ENCODE results near the gene HAAO. TPM values are rescaled to one million over a fixed set of nuclear protein-coding genes. Genes with fewer than 3 reads are reported as not detected.

HAAO gene
- total RNA-seq, 1 experiment from 2014 or later: 47.5 TPM

DNA sequence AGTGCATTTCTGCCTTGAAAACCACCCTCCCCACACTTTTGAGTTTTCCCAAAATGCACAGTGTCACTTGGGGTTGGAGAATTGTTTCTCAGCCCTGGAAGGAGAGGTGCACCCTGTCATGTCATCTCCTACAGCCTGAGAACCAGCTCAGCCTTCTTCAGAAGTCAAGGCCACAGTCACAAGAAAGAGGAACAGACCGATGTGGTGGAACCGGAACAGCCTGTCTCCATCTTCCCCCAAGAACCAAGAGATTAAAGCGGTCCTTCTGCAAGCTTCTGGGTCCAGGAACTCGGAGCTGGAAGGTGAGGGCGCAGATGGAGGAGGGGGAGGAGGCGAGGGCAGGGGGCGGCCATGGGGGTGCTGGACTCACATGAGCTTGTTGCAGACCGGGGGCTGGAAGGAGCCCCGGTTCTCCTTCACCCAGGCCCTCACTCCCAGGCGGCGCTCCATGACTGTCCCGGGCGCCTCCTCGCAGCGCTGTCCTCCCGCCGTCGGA is 248 bp downstream of the HAAO start:
- BruUV-seq (replicated peaks): TSS peak; percentile 67
- Mint-ChIP-seq H3K27me3 (ENCODE audit: insufficient read depth, unreplicated experiment) (no peaks in the 10 kb centered on the region), H3K27ac (ENCODE audit: unreplicated experiment) (peak overlapping the region; percentile 82), H3K36me3 (ENCODE audit: insufficient read depth, unreplicated experiment) (peaks cover 37% of the 10 kb centered on the region), H3K4me3 (ENCODE audit: unreplicated experiment) (peak overlapping the region; percentile 79), H3K4me1 (ENCODE audit: low read depth, unreplicated experiment) (peaks cover 49% of the 10 kb centered on the region), H3K9me3 (ENCODE audit: unreplicated experiment) (no peaks in the 10 kb centered on the region)
- ChIA-PET POLR2A (interaction anchor here (0.6 to 1.3 kb wide), 7 partner anchors 11 to 117 kb away, joined by 3 to 17 read pairs (median 4); no protein-coding TSS in a partner anchor), CTCF (interaction anchor here (0.7 to 3.4 kb wide), 2 partner anchors 18 to 1898 kb away, joined by 6 to 33 read pairs; no protein-coding TSS in a partner anchor)
- H3K36me3 ChIP-seq (ENCODE audit: control insufficient read depth, insufficient read depth, low read length): peaks cover 6% of the 10 kb centered on the region; the same call in 1 of the 2 replicates
- TF ChIP-seq, protein P1, sequence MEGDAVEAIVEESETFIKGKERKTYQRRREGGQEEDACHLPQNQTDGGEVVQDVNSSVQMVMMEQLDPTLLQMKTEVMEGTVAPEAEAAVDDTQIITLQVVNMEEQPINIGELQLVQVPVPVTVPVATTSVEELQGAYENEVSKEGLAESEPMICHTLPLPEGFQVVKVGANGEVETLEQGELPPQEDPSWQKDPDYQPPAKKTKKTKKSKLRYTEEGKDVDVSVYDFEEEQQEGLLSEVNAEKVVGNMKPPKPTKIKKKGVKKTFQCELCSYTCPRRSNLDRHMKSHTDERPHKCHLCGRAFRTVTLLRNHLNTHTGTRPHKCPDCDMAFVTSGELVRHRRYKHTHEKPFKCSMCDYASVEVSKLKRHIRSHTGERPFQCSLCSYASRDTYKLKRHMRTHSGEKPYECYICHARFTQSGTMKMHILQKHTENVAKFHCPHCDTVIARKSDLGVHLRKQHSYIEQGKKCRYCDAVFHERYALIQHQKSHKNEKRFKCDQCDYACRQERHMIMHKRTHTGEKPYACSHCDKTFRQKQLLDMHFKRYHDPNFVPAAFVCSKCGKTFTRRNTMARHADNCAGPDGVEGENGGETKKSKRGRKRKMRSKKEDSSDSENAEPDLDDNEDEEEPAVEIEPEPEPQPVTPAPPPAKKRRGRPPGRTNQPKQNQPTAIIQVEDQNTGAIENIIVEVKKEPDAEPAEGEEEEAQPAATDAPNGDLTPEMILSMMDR (IDR thresholded peaks at IDR 0.05; ENCODE audit: insufficient read depth in 1 of 2, low read depth in 1 of 2, low read length in 1 of 2, severe bottlenecking in 1 of 2, unreplicated experiment in 1 of 2): peak in 1 of 2 experiments; percentile 8
- DNase-seq: no peak
- H3K27me3 ChIP-seq (replicated peaks; ENCODE audit: control insufficient read depth, insufficient read depth, low read length): no peaks in the 10 kb centered on the region
- H3K4me1 ChIP-seq: peaks cover 18% of the 10 kb centered on the region
- H3K9me3 ChIP-seq: no peaks in the 10 kb centered on the region
- intact Hi-C loops (cut with micrococcal nuclease; ENCODE audit: unreplicated experiment): no loop called here
- peak overlapping the region; percentile 87 for H3K4me3 ChIP-seq (ENCODE audit: low read depth, low read length)

DNA sequence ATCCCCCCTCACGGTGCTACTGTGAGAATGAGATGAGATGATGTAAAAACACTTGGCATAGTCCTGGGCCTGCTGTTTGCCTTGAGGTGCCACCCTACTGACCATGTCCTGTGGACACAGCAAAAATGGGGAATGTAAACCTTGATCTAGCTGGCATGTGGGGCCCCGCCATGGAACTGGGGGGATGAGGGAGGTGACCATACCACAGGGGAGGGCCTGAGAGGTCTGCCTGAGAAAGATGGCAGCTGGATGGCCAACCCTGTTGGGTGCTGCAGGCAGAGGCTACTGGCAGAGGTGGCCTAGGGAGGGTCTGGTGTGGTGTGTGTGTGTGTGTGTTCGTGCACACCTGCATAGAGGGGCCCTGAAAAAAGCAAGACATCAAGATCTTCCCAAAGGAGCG is 777 bp downstream of the HAAO start:
- Mint-ChIP-seq H3K4me1 (ENCODE audit: low read depth, unreplicated experiment) (peaks cover 54% of the 10 kb centered on the region), H3K4me3 (ENCODE audit: unreplicated experiment) (peak overlapping the region; percentile 79), H3K36me3 (ENCODE audit: insufficient read depth, unreplicated experiment) (peaks cover 41% of the 10 kb centered on the region), H3K9me3 (ENCODE audit: unreplicated experiment) (no peaks in the 10 kb centered on the region), H3K27ac (ENCODE audit: unreplicated experiment) (peak overlapping the region; percentile 82), H3K27me3 (ENCODE audit: insufficient read depth, unreplicated experiment) (no peaks in the 10 kb centered on the region)
- H3K27me3 ChIP-seq (replicated peaks; ENCODE audit: control insufficient read depth, insufficient read depth, low read length): no peaks in the 10 kb centered on the region
- ChIA-PET POLR2A (interaction anchor here (0.6 to 1.2 kb wide), 2 partner anchors 18 kb away, joined by 3 to 17 read pairs; no protein-coding TSS in a partner anchor), CTCF (interaction anchor here (0.7 to 3.4 kb wide), 2 partner anchors 18 to 1898 kb away, joined by 6 to 33 read pairs; no protein-coding TSS in a partner anchor)
- H3K9me3 ChIP-seq: no peaks in the 10 kb centered on the region
- BruUV-seq (replicated peaks): no TSS peak
- TF ChIP-seq, protein P1 (IDR thresholded peaks at IDR 0.05; ENCODE audit: insufficient read depth in 1 of 2, low read depth in 1 of 2, low read length in 1 of 2, severe bottlenecking in 1 of 2, unreplicated experiment in 1 of 2): no peak
- intact Hi-C loops (cut with micrococcal nuclease; ENCODE audit: unreplicated experiment): no loop called here
- H3K4me1 ChIP-seq: peaks cover 18% of the 10 kb centered on the region
- no peak for DNase-seq
- H3K36me3 ChIP-seq (ENCODE audit: control insufficient read depth, insufficient read depth, low read length): peaks cover 6% of the 10 kb centered on the region; the same call in 1 of the 2 replicates
- peak overlapping the region; percentile 87 for H3K4me3 ChIP-seq (ENCODE audit: low read depth, low read length)

DNA sequence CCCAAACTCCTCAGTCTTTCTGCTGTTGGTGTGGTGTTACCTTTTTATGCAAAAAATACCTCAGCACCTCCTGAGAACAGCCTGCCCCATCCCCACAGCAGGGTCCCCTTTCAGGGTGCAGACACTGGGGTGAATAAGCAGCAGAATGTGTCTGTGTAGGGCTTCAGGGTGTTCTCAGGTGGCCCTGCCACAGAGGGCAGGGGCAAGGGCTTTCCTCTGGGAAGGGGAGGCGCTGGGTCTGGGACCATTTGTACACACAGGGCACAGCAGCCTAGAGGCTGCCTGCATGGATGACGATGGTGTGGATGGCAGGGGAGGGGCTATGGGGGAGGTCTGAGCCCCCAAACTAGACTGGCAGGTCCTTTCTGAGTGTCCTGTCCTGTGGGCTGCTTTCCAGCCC is 2.6 kb downstream of the HAAO start:
- Histone ChIP-seq H3K4me3 (ENCODE audit: low read depth, low read length) (no peak overlapping the region), H3K36me3 (ENCODE audit: control insufficient read depth, insufficient read depth, low read length) (peaks cover 5% of the 10 kb centered on the region; the same call in 1 of the 2 replicates), H3K9me3 (no peaks in the 10 kb centered on the region), H3K27me3 (replicated peaks; ENCODE audit: control insufficient read depth, insufficient read depth, low read length) (no peaks in the 10 kb centered on the region), H3K4me1 (peaks cover 16% of the 10 kb centered on the region)
- Mint-ChIP-seq H3K9me3 (ENCODE audit: unreplicated experiment) (no peaks in the 10 kb centered on the region), H3K4me1 (ENCODE audit: low read depth, unreplicated experiment) (peaks cover 52% of the 10 kb centered on the region), H3K27ac (ENCODE audit: unreplicated experiment) (peak overlapping the region; percentile 56), H3K27me3 (ENCODE audit: insufficient read depth, unreplicated experiment) (no peaks in the 10 kb centered on the region), H3K4me3 (ENCODE audit: unreplicated experiment) (peak overlapping the region; percentile 45), H3K36me3 (ENCODE audit: insufficient read depth, unreplicated experiment) (peaks cover 35% of the 10 kb centered on the region)
- no peak for DNase-seq
- no TSS peak for BruUV-seq (replicated peaks)
- TF ChIP-seq, protein P1 (IDR thresholded peaks at IDR 0.05; ENCODE audit: insufficient read depth in 1 of 2, low read depth in 1 of 2, low read length in 1 of 2, severe bottlenecking in 1 of 2, unreplicated experiment in 1 of 2): no peak
- ChIA-PET CTCF (no interaction called here), POLR2A (no interaction called here)
- intact Hi-C loops (cut with micrococcal nuclease; ENCODE audit: unreplicated experiment): no loop called here
